Esophagus squamous epithelium (tissue), 4 donors: ENCODE data around the gene TUBGCP5.

Source experiments
- CTCF ChIP-seq, 6 experiments: fragments of 450-650 bp in 4 of 6; fragments of 200-600 bp in 2 of 6; sonication (generic) in 2 of 6; IDR thresholded peaks; one replicate each; pipeline ENCODE4 v1.5.1; 2016 to 2019; ENCODE audit warnings: antibody characterized with exemption in 6 of 6, mild to moderate bottlenecking in 4 of 6, moderate library complexity in 4 of 6
- POLR2A ChIP-seq, 4 donors: fragments of 450-650 bp; IDR thresholded peaks; one replicate each; pipeline ENCODE4 v1.6.1; 2017; ENCODE audit warnings: antibody characterized with exemption in 4 of 4, mild to moderate bottlenecking in 4 of 4, moderate library complexity in 3 of 4

GRCh38 chr15:23049984-23050628 is 10.7 kb upstream of the TUBGCP5 start:
- no peak for TF ChIP-seq POLR2A (IDR thresholded peaks at IDR 0.05)
- TF ChIP-seq CTCF (IDR thresholded peaks at IDR 0.05) = no peak
